B cell (primary cell): ENCODE data around the gene STAT4. TPM values are rescaled to one million over a fixed set of nuclear protein-coding genes. Genes with fewer than 3 reads are reported as not detected.
A peak's percentile ranks its signal among the peaks of the same experiment; 100 is the strongest.

Source experiments
- ATAC-seq: fragments of 200-7000 bp; cut with Tn5 transposase; one replicate; pipeline ENCODE4 v1.10.0; 2021; ENCODE audit warnings: low read depth, mild to moderate bottlenecking, moderate number of reproducible peaks, moderate library complexity
- CTCF ChIA-PET: fragments of 350-600 bp; sonication (Branson Sonifier 250); formaldehyde crosslinking; loops from one replicate; lab custom pipeline; 2021; ENCODE audit warnings: antibody characterized with exemption, inconsistent platforms; lab: Charles Lee
- POLR2A ChIA-PET: fragments of 350-600 bp; sonication (Branson Sonifier 250); formaldehyde crosslinking; loops from one replicate; lab custom pipeline; 2021; ENCODE audit warnings: antibody characterized with exemption; lab: Charles Lee
- DNase-seq: peaks from one replicate; pipeline ENCODE4 v3.0.0; 2013
- H2AFZ ChIP-seq: 2 replicates; pipeline ENCODE4 v1.6.1; 2012; ENCODE audit warnings: mild to moderate bottlenecking, low read depth, low read length; ENCODE audit not compliant: insufficient read depth, poor library complexity, severe bottlenecking
- H3K27ac ChIP-seq, 2 donors: 1 replicate in 1 of 2; 2 replicates in 1 of 2; pipeline ENCODE4 v1.5.1; 2012 to 2013; ENCODE audit warnings: low read length in 2 of 2, mild to moderate bottlenecking in 2 of 2, moderate library complexity in 1 of 2
- H3K27me3 ChIP-seq, 4 experiments: fragments of 200-600 bp in 1 of 4; sonication (generic) in 1 of 4; replicated peaks in 1 of 4; 1 replicate in 2 of 4; 2 replicates in 2 of 4; pipeline versions ENCODE4 v1.6.1 to v1.7.0; 2013 to 2016; ENCODE audit warnings: low read length in 3 of 4, mild to moderate bottlenecking in 2 of 4, mixed read lengths in 1 of 4, moderate library complexity in 1 of 4; ENCODE audit not compliant: insufficient read depth in 4 of 4, control insufficient read depth in 3 of 4; ENCODE audit errors: control extremely low read depth in 1 of 4
- H3K36me3 ChIP-seq, 2 experiments: replicated peaks in 1 of 2; 1 replicate in 1 of 2; 2 replicates in 1 of 2; pipeline versions ENCODE4 v1.6.1 to v1.7.1; 2013; ENCODE audit warnings: low read length in 1 of 2; ENCODE audit not compliant: insufficient read depth in 2 of 2, control insufficient read depth in 1 of 2; ENCODE audit errors: control extremely low read depth in 1 of 2, extremely low read depth in 1 of 2
- H3K4me1 ChIP-seq, 2 donors: fragments of 200-600 bp in 1 of 2; sonication (generic) in 1 of 2; 1 replicate in 1 of 2; 2 replicates in 1 of 2; pipeline versions ENCODE4 v1.5.1 to v1.6.1; 2013 to 2017; ENCODE audit warnings: low read length in 2 of 2; ENCODE audit not compliant: control insufficient read depth in 2 of 2, insufficient read depth in 2 of 2
- H3K4me2 ChIP-seq: replicated peaks from 2 replicates; pipeline ENCODE3; 2012; ENCODE audit warnings: mild to moderate bottlenecking, low read depth, low read length; ENCODE audit not compliant: poor library complexity, severe bottlenecking
- H3K4me3 ChIP-seq, 5 experiments: fragments of 200-600 bp in 1 of 5; sonication (generic) in 1 of 5; 1 replicate in 3 of 5; 2 replicates in 2 of 5; pipeline versions ENCODE4 v1.5.1 to v1.7.0; 2011 to 2016; ENCODE audit warnings: low read length in 4 of 5, mild to moderate bottlenecking in 4 of 5, low read depth in 2 of 5, control low read depth in 1 of 5, moderate library complexity in 1 of 5; ENCODE audit not compliant: insufficient read depth in 1 of 5; ENCODE audit errors: control extremely low read depth in 1 of 5, extremely low read depth in 1 of 5
- H3K79me2 ChIP-seq: fragments of 200-600 bp; sonication (generic); one replicate; pipeline ENCODE4 v1.6.0; 2016; ENCODE audit warnings: low read length; ENCODE audit not compliant: control insufficient read depth, insufficient read depth
- H3K9ac ChIP-seq: fragments of 200-600 bp; sonication (generic); 2 replicates; pipeline ENCODE4 v1.6.1; 2017; ENCODE audit warnings: mild to moderate bottlenecking, low read length, moderate library complexity
- H3K9me3 ChIP-seq, 3 donors: one replicate each; pipeline versions ENCODE4 v1.6.1 to v1.7.1; 2013; ENCODE audit warnings: low read length in 2 of 3; ENCODE audit not compliant: control insufficient read depth in 2 of 3, insufficient read depth in 1 of 3; ENCODE audit errors: control extremely low read depth in 1 of 3
- H4K20me1 ChIP-seq: 2 replicates; pipeline ENCODE4 v1.6.0; 2012; ENCODE audit warnings: mild to moderate bottlenecking, low read length; ENCODE audit not compliant: insufficient read depth, control insufficient read depth, poor library complexity, severe bottlenecking
- H3K27ac Mint-ChIP-seq: one replicate; pipeline ENCODE4 v1.8.0; 2021; ENCODE audit warnings: mixed read lengths
- H3K27me3 Mint-ChIP-seq: one replicate; pipeline ENCODE4 v1.8.0; 2021; ENCODE audit warnings: mixed read lengths
- H3K4me1 Mint-ChIP-seq: one replicate; pipeline ENCODE4 v1.8.0; 2021; ENCODE audit warnings: mixed read lengths
- H3K4me3 Mint-ChIP-seq: one replicate; pipeline ENCODE4 v1.8.0; 2021; ENCODE audit warnings: mixed read lengths
- H3K9me3 Mint-ChIP-seq: one replicate; pipeline ENCODE4 v1.8.0; 2022; ENCODE audit warnings: mixed read lengths; ENCODE audit not compliant: insufficient read depth
- CTCF ChIP-seq: fragments of 200-600 bp; IDR thresholded peaks from one replicate; pipeline ENCODE4 v1.8.0; 2022; ENCODE audit warnings: antibody characterized with exemption, mild to moderate bottlenecking
- EZH2 ChIP-seq: IDR thresholded peaks from 2 replicates; pipeline ENCODE4 v1.6.1; 2012; ENCODE audit warnings: borderline replicate concordance, low read depth, mild to moderate bottlenecking, moderate library complexity, low read length; ENCODE audit not compliant: insufficient read depth, poor library complexity, severe bottlenecking
- WGBS: methylation state at CpG from one replicate; pipeline ENCODE4 v1.1.5; 2013; ENCODE audit warnings: missing lambda C conversion rate; ENCODE audit not compliant: insufficient coverage; 5-methylcytosine and 5-hydroxymethylcytosine counted together
- intact Hi-C: fragments of 100-400 bp; cut with micrococcal nuclease; formaldehyde crosslinking; loops from one replicate; pipeline ENCODE4 v1.10.0; 2022
- polyA plus RNA-seq: library from polyadenylated mRNA; depleted of rRNA; stranded (reverse); fragments of >200 nt; gene quantifications from 2 replicates; pipeline ENCODE4 v1.2.3, GENCODE V29; 2012
- total RNA-seq, 2 donors: library from RNA; stranded (reverse); fragments of 120-200 nt in 1 of 2; gene quantifications; 1 replicate in 1 of 2; 2 replicates in 1 of 2; pipeline versions ENCODE4 v1.2.3 to v1.2.4, GENCODE V29; 2013 to 2022

The STAT4 gene
- total and polyA plus RNA-seq, 2 donors (not counting 1 experiment from before 2014, with no cell fraction given), result 2.0 to 62.1 TPM

GRCh38 chr2:191015831-191016230 lies 135.0 kb downstream of the STAT4 start:
- Histone ChIP-seq H3K4me1 (peaks cover 39 to 46% of the 10 kb centered on the region in 2 donors), H2AFZ (peak overlapping the region; percentile 91), H3K79me2 (peaks cover 32% of the 10 kb centered on the region), H3K27me3 (no peaks in the 10 kb centered on the region), H3K4me2 (no peak overlapping the region), H3K9me3 (no peaks in the 10 kb centered on the region), H3K27ac (no peak overlapping the region), H4K20me1 (peaks cover 16% of the 10 kb centered on the region), H3K4me3 (no peak overlapping the region), H3K36me3 (peaks cover 0 to under 1% of the 10 kb centered on the region in 2 experiments), H3K9ac (no peak overlapping the region)
- no peak overlapping the region for H3K27ac Mint-ChIP-seq
- ChIA-PET POLR2A (no interaction called here), CTCF (interaction anchor here (2.4 kb wide), 1 partner anchor 13 kb away, joined by 5 read pairs; no protein-coding TSS in a partner anchor)
- H3K4me3 Mint-ChIP-seq, result no peak overlapping the region
- WGBS, result 90% methylated on average over 2 of the region's 8 CpGs
- no peaks in the 10 kb centered on the region for H3K27me3 Mint-ChIP-seq
- DNase-seq (no peak), ATAC-seq (no peak)
- intact Hi-C loops, result loop anchor here (2.0 kb wide), 1 partner anchor 367 kb away; the partner anchor contains the start of gene NAB1
- peaks cover 18% of the 10 kb centered on the region for H3K4me1 Mint-ChIP-seq
- H3K9me3 Mint-ChIP-seq, result no peaks in the 10 kb centered on the region
- TF ChIP-seq EZH2 (no peak), CTCF (no peak)

- peaks cover 35% of the 10 kb centered on the region for H3K79me2 ChIP-seq
- H4K20me1 ChIP-seq, result peaks cover 16% of the 10 kb centered on the region
- peaks cover 0 to 1% of the 10 kb centered on the region in 2 experiments for H3K36me3 ChIP-seq
- H3K27ac ChIP-seq, result peak overlapping the region in 1 of 2 donors; percentile 93
- Mint-ChIP-seq H3K9me3 (no peaks in the 10 kb centered on the region), H3K27ac (no peak overlapping the region), H3K4me3 (no peak overlapping the region), H3K4me1 (peaks cover 20% of the 10 kb centered on the region), H3K27me3 (no peaks in the 10 kb centered on the region)
- ChIA-PET CTCF (interaction anchor here (1.2 kb wide), 1 partner anchor 164 kb away, joined by 4 read pairs; no protein-coding TSS in a partner anchor), POLR2A (no interaction called here)
- H3K9ac ChIP-seq, result no peak overlapping the region
- H3K4me2 ChIP-seq, result peak overlapping the region; percentile 74
- intact Hi-C loops, result loop anchor here (2.0 kb wide), 1 partner anchor 366 kb away; the partner anchor contains the start of gene NAB1
- peak overlapping the region; percentile 91 for H2AFZ ChIP-seq
- peak; percentile 55 for DNase-seq
- 52% methylated on average over 2 of the region's 2 CpGs for WGBS
- H3K9me3 ChIP-seq, result no peaks in the 10 kb centered on the region
- peaks cover 40 to 44% of the 10 kb centered on the region in 2 donors for H3K4me1 ChIP-seq
- TF ChIP-seq EZH2 (no peak), CTCF (no peak)
- H3K27me3 ChIP-seq, result no peaks in the 10 kb centered on the region
- ATAC-seq, result no peak
- H3K4me3 ChIP-seq, result no peak overlapping the region
Observed at GRCh38 chr2:191015239-191015638, 135.6 kb downstream of the STAT4 start.
